ENCODE measurements around the gene CD96.

DNA sequence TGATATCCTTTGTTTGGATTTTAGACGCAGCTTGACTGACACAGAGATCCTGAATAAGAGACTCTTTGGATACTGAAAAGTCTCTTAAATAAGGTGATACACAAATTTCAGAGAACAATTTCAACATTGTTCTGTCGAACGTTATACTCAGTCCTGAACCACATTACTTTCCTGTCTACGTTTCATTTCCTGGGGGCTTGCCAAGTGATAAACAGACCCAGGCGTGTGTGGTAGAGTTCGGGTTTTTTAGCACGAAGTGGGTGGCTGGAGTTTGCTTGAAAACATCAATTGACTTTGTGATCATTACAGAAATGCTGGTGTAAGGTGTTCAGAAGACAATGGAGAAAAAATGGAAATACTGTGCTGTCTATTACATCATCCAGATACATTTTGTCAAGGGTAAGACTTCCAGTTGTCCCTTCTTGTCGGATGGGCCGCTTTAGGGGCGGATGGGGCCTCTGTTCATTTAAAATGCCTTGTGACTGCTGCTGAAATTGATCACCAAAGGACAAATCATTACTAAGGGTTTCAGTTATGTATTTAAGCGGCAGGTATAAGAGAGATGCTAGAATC, at the start of gene CD96:
- TF ChIP-seq, protein P1, sequence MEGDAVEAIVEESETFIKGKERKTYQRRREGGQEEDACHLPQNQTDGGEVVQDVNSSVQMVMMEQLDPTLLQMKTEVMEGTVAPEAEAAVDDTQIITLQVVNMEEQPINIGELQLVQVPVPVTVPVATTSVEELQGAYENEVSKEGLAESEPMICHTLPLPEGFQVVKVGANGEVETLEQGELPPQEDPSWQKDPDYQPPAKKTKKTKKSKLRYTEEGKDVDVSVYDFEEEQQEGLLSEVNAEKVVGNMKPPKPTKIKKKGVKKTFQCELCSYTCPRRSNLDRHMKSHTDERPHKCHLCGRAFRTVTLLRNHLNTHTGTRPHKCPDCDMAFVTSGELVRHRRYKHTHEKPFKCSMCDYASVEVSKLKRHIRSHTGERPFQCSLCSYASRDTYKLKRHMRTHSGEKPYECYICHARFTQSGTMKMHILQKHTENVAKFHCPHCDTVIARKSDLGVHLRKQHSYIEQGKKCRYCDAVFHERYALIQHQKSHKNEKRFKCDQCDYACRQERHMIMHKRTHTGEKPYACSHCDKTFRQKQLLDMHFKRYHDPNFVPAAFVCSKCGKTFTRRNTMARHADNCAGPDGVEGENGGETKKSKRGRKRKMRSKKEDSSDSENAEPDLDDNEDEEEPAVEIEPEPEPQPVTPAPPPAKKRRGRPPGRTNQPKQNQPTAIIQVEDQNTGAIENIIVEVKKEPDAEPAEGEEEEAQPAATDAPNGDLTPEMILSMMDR (IDR thresholded peaks at IDR 0.05): no peak
- TF ChIP-seq POLR2A (IDR thresholded peaks at IDR 0.05): no peak
